ENCODE data around the gene WDR4.
"Not testable (repeated sequence)": the region's sequence is repeated elsewhere in the genome, so short reads cannot be mapped to it uniquely, and the experiment has no call there.

The WDR4 gene

GRCh38 chr21:42851812-42852665, 27.3 kb downstream of the WDR4 start:
- no peak for DNase-seq

- DNase-seq = peak; percentile 22
Measured at GRCh38 chr21:42850866-42851391, 28.4 kb downstream of the WDR4 start.

- DNase-seq = no peak
Measured at GRCh38 chr21:42850463-42850862, 28.9 kb downstream of the WDR4 start.

GRCh38 chr21:42849759-42850412, 29.5 kb downstream of the WDR4 start:
- no peak for DNase-seq

- no peak for DNase-seq
Measured at GRCh38 chr21:42848932-42849758, 30.2 kb downstream of the WDR4 start.

- not testable (repeated sequence) for DNase-seq
Measured at GRCh38 chr21:42848144-42848931, 31.0 kb downstream of the WDR4 start.

GRCh38 chr21:42847726-42848125, 31.6 kb downstream of the WDR4 start:
- DNase-seq = no peak

- no peak for DNase-seq
Measured at GRCh38 chr21:42847051-42847707, 32.2 kb downstream of the WDR4 start.

GRCh38 chr21:42846221-42846620, 33.1 kb downstream of the WDR4 start:
- no peak for DNase-seq

GRCh38 chr21:42845296-42845965, 33.9 kb downstream of the WDR4 start:
- DNase-seq = no peak

- no peak for DNase-seq
Measured at GRCh38 chr21:42844411-42845113, 34.8 kb downstream of the WDR4 start.

- DNase-seq = no peak
Measured at GRCh38 chr21:42843056-42843455, 36.3 kb downstream of the WDR4 start.

- DNase-seq = not testable (repeated sequence)
Measured at GRCh38 chr21:42841916-42842655, 37.3 kb downstream of the WDR4 start.

- DNase-seq = no peak
Measured at GRCh38 chr21:42841156-42841915, 38.0 kb downstream of the WDR4 start.

- DNase-seq = no peak
Measured at GRCh38 chr21:42840411-42841155, 38.8 kb downstream of the WDR4 start.

- DNase-seq = no peak
Measured at GRCh38 chr21:42839271-42840231, 39.8 kb downstream of the WDR4 start.

- DNase-seq = not testable (repeated sequence)
Measured at GRCh38 chr21:42838212-42838690, 41.1 kb downstream of the WDR4 start.

All from activated gamma-delta T cell treated with Interleukin-2 at 50 U/mL for 16 hours (primary cell).